ENCODE measurements around the gene ZBTB7A.

Gene ZBTB7A

DNA sequence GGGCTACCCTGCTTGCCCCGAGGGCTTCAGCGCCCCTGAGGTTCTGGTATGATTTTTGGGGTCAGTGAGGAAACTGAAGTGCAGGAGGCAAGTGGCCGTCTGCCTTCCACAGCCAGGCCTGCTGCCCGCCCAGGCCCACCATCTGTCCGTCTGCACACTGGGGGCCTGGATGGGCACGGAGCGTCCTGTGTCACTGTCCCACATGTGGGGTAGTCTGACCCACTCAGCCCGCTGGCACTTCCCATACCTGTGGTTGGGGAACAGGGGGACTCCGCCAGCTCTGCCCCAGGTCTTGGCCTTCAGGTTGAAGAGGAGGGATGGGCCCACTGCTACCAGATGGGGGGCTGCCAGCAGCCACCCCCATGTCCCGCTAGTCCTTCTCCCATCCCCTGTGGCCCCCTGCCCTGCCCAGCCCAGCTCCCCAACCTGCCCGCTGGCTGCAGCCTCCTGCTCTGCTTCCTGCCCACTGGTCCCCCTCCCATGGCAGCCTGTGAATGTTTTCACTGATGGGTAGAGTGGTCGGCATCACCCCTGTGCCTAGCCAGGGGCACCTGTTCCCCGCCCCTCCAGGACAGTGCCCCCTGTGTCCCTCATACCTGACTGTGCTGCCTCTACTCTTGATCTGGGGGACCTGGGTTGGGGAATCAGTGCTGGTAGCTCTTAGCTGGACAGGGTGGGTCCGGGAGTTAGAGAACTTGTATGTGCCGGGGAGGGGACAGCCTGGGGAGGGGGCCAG, 49.6 kb downstream of the ZBTB7A start:
- no peaks in the 10 kb centered on the region for H3K27me3 ChIP-seq (ENCODE audit: insufficient read depth, poor library complexity, severe bottlenecking)
- TF ChIP-seq GABPA (IDR thresholded peaks at IDR 0.05; ENCODE audit: low read depth) (no peak), SPI1 (IDR thresholded peaks at IDR 0.05; ENCODE audit: borderline replicate concordance, low read depth) (no peak), POLR2AphosphoS5 (IDR thresholded peaks at IDR 0.05; ENCODE audit: low read depth) (no peak)
- TF ChIP-seq, protein P1, sequence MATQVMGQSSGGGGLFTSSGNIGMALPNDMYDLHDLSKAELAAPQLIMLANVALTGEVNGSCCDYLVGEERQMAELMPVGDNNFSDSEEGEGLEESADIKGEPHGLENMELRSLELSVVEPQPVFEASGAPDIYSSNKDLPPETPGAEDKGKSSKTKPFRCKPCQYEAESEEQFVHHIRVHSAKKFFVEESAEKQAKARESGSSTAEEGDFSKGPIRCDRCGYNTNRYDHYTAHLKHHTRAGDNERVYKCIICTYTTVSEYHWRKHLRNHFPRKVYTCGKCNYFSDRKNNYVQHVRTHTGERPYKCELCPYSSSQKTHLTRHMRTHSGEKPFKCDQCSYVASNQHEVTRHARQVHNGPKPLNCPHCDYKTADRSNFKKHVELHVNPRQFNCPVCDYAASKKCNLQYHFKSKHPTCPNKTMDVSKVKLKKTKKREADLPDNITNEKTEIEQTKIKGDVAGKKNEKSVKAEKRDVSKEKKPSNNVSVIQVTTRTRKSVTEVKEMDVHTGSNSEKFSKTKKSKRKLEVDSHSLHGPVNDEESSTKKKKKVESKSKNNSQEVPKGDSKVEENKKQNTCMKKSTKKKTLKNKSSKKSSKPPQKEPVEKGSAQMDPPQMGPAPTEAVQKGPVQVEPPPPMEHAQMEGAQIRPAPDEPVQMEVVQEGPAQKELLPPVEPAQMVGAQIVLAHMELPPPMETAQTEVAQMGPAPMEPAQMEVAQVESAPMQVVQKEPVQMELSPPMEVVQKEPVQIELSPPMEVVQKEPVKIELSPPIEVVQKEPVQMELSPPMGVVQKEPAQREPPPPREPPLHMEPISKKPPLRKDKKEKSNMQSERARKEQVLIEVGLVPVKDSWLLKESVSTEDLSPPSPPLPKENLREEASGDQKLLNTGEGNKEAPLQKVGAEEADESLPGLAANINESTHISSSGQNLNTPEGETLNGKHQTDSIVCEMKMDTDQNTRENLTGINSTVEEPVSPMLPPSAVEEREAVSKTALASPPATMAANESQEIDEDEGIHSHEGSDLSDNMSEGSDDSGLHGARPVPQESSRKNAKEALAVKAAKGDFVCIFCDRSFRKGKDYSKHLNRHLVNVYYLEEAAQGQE (IDR thresholded peaks at IDR 0.05; ENCODE audit: insufficient replicate concordance, low read depth): no peak
- TF ChIP-seq, protein P2, sequence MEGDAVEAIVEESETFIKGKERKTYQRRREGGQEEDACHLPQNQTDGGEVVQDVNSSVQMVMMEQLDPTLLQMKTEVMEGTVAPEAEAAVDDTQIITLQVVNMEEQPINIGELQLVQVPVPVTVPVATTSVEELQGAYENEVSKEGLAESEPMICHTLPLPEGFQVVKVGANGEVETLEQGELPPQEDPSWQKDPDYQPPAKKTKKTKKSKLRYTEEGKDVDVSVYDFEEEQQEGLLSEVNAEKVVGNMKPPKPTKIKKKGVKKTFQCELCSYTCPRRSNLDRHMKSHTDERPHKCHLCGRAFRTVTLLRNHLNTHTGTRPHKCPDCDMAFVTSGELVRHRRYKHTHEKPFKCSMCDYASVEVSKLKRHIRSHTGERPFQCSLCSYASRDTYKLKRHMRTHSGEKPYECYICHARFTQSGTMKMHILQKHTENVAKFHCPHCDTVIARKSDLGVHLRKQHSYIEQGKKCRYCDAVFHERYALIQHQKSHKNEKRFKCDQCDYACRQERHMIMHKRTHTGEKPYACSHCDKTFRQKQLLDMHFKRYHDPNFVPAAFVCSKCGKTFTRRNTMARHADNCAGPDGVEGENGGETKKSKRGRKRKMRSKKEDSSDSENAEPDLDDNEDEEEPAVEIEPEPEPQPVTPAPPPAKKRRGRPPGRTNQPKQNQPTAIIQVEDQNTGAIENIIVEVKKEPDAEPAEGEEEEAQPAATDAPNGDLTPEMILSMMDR (IDR thresholded peaks at IDR 0.05; ENCODE audit: insufficient read depth, low read length): no peak

DNA sequence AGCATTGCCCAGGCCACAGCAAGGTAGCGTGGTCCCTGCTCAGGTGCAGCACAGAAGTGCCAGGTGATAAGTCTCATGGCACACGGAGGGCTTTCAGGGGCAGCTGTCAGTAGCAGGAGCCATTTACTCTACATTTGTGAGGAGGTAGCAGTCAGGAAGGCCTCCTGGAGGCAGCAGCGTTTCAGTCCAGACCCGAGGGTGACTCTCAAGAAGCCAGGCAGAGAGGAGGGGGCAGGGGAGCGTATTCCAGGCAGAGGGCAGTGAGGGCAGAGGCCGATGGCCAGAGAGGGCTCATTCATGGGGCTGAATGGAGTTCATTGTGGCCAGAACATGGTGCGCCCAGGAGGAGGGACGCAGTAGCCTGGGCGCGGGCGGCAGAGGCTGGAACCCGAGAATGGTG, 50.2 kb downstream of the ZBTB7A start:
- TF ChIP-seq POLR2AphosphoS5 (IDR thresholded peaks at IDR 0.05; ENCODE audit: low read depth): no peak
- TF ChIP-seq, protein P2 (IDR thresholded peaks at IDR 0.05; ENCODE audit: insufficient read depth, low read length): no peak
- TF ChIP-seq GABPA (IDR thresholded peaks at IDR 0.05; ENCODE audit: low read depth): no peak
- TF ChIP-seq, protein P1 (IDR thresholded peaks at IDR 0.05; ENCODE audit: insufficient replicate concordance, low read depth): no peak
- TF ChIP-seq SPI1 (IDR thresholded peaks at IDR 0.05; ENCODE audit: borderline replicate concordance, low read depth): no peak
- no peak overlapping the region for H3K4me3 ChIP-seq (replicated peaks; ENCODE audit: insufficient read depth, low read length)
- H3K27ac ChIP-seq (replicated peaks): no peak overlapping the region
- DNase-seq (ENCODE audit: low read depth in 1 of 2, low spot score in 1 of 2): no peak
- no peaks in the 10 kb centered on the region for H3K27me3 ChIP-seq (ENCODE audit: insufficient read depth, poor library complexity, severe bottlenecking)

More for the DNA sequence above, 49.6 kb downstream of the ZBTB7A start:
- H3K27ac ChIP-seq (replicated peaks): no peak overlapping the region
- H3K4me3 ChIP-seq (replicated peaks; ENCODE audit: insufficient read depth, low read length): no peak overlapping the region
- DNase-seq (ENCODE audit: low read depth in 1 of 2, low spot score in 1 of 2): no peak

DNA sequence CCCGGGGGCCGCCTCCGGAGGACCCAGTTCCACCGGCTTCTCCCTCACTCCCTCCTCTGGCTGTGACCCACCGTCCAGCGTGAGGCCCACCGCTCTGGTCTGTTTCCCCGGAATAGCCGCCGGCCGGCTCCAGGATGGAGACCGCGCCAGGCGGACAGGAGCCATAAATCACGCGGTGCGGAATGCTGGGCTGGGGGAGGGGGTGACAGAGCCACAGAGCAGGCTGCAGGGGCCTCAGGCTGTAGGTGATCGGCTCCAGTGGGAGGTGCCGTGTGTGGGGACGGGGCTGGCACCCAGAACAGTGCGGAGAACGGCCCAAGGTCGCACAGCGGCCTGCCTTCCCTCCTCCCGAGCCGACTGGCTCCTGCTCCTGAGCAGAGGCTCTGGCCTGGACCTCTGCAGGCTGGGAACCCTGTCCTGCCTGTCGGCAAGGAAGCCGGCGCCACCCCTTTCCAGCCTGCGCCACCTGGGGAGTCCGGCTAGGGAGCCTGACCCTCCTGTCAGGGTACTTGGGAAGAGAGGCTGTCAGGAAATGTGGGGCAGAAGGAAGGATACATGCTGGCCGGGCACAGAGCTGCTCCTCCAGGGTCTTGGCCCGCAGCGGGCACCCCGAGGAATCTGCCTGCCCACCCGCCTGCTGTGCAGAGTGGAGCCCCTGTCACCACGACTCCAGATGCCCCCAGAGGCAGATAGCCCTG, 50.8 kb downstream of the ZBTB7A start:
- DNase-seq (ENCODE audit: low read depth in 1 of 2, low spot score in 1 of 2): no peak
- no peaks in the 10 kb centered on the region for H3K27me3 ChIP-seq (ENCODE audit: insufficient read depth, poor library complexity, severe bottlenecking)
- H3K27ac ChIP-seq (replicated peaks): no peak overlapping the region
- H3K4me3 ChIP-seq (replicated peaks; ENCODE audit: insufficient read depth, low read length): no peak overlapping the region
- TF ChIP-seq POLR2AphosphoS5 (IDR thresholded peaks at IDR 0.05; ENCODE audit: low read depth): no peak
- TF ChIP-seq, protein P1 (IDR thresholded peaks at IDR 0.05; ENCODE audit: insufficient replicate concordance, low read depth): no peak
- no peak for TF ChIP-seq GABPA (IDR thresholded peaks at IDR 0.05; ENCODE audit: low read depth)
- TF ChIP-seq SPI1 (IDR thresholded peaks at IDR 0.05; ENCODE audit: borderline replicate concordance, low read depth): no peak
- TF ChIP-seq, protein P2 (IDR thresholded peaks at IDR 0.05; ENCODE audit: insufficient read depth, low read length): no peak

All from HL-60 (cell line).